Measurements from ENCODE around the gene PIP5K1C. TPM values are rescaled to one million over a fixed set of nuclear protein-coding genes. Genes with fewer than 3 reads are reported as not detected.

The PIP5K1C gene
- total RNA-seq, 1 donor from 2014 or later, result 42.0 TPM

DNA sequence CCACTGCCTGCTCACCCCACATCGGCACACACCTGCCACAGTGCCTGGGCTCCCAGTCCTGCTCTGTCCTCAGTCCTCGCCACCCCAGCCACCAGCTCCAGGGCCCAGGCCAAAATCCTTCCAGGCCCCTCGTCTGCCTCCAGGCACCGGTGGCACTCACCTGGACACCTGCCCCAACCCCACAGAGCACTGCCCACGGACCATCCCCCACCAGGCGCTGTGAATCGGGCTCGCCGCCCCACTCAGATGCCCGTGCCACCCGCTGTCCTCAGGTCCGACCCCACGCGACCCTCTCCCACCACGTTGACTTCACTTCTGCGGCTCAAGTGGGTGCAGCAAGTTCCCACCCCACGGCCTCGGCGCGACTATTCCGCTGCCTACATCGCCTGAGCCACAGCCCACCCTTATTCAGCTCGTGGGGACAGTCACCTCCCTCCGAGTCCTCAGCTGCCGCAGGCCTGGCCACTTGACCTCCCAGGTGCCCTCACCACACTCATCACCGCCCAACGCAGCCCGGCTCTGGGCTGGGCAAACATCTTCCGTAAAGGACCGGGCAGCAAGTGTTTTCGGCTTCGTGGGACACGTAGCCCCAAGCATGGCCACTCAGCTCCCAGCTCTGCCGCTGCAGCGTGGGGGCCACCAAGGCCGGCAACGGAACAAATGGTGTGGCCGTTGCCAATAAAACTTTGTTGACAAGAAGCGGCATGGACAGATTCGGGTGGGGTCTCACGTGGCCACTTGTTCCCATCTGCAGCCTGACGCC, 5.7 kb downstream of the PIP5K1C start:
- TF ChIP-seq CTCF (IDR thresholded peaks at IDR 0.05; ENCODE audit: insufficient read depth, low read depth, low read length) (no peak), EZH2 (IDR thresholded peaks at IDR 0.05; ENCODE audit: insufficient read depth, low read length) (no peak)
- no peaks in the 10 kb centered on the region for H3K36me3 ChIP-seq (ENCODE audit: insufficient read depth, low read length)
- H3K27ac ChIP-seq (ENCODE audit: low read depth, low read length), result no peak overlapping the region
- FAIRE-seq (no peak), DNase-seq (ENCODE audit: low read depth) (no peak)
- peaks cover 9% of the 10 kb centered on the region for H3K36me3 Mint-ChIP-seq (ENCODE audit: low read depth, unreplicated experiment)
- no peak overlapping the region for H3K4me2 ChIP-seq (ENCODE audit: low read length)
- H3K27me3 ChIP-seq (ENCODE audit: insufficient read depth, low read length), result no peaks in the 10 kb centered on the region
- no peak overlapping the region for H2AFZ ChIP-seq (ENCODE audit: low read depth, low read length)
- no peak overlapping the region for H3K4me3 ChIP-seq (ENCODE audit: insufficient read depth, low read depth, low read length)
- H3K4me1 ChIP-seq (ENCODE audit: insufficient read depth, low read length), result peaks cover 7% of the 10 kb centered on the region
- H3K9me3 Mint-ChIP-seq (ENCODE audit: unreplicated experiment), result no peaks in the 10 kb centered on the region
- H3K9me3 ChIP-seq (ENCODE audit: insufficient read depth, low read depth, low read length), result no peaks in the 10 kb centered on the region
- H3K9ac ChIP-seq (ENCODE audit: low read length), result no peak overlapping the region
- peaks cover 98% of the 10 kb centered on the region for H3K79me2 ChIP-seq (ENCODE audit: insufficient read depth, low read length)
- H3K27me3 Mint-ChIP-seq (ENCODE audit: low read depth, unreplicated experiment), result no peaks in the 10 kb centered on the region
- no peak overlapping the region for H3K4me3 Mint-ChIP-seq (ENCODE audit: unreplicated experiment)
- H3K27ac Mint-ChIP-seq (ENCODE audit: unreplicated experiment), result no peak overlapping the region
- H4K20me1 ChIP-seq (ENCODE audit: insufficient read depth, low read length), result peaks cover 88% of the 10 kb centered on the region
- no peaks in the 10 kb centered on the region for H3K4me1 Mint-ChIP-seq (ENCODE audit: low read depth, unreplicated experiment)

DNA sequence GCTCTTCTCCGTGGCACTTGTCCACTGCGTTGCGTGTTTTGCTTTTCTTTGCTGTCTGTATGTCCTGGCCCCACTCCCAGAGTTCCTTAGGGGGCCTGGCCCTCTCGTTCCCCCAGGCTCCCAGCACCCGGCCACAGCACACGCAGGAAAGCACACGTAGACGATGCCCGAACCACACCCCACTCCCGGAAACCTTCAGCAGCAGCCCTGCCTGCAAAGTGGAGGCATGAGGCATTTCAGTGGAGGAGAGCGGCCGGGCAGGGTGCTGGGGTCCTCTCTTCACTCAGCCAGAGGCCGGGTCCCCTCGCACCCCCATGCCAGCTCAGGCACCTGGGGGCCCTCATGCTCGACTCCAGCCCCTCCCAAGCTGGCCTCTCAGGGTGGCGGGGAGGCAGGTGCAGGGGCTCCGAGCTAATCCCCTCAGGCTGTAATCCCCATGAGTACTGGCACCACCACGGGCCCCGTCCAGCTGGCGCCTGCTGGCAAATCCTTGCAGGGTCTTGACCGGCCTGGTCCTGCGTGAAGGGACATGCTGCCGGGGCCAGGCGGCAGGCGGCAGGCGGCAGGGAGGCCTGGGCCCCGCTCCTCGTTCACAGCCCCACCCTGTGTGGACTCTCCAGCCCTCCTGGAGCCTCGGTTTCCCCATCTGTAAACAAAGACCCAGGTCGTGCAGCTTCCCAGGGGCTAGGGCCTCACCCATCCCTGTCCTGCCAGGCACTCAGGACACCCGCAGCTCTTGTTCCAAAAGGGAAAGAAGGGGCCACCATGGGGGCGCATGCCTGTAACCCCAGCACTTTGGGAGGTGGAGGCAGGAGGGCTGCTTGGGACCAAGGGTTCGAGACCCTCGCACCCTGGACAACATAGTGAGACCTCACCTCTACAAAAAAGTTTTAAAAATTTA, 7.0 kb downstream of the PIP5K1C start:
- no peak for FAIRE-seq
- H3K27ac Mint-ChIP-seq (ENCODE audit: unreplicated experiment), result no peak overlapping the region
- Histone ChIP-seq H3K27ac (ENCODE audit: low read depth, low read length) (no peak overlapping the region), H4K20me1 (ENCODE audit: insufficient read depth, low read length) (peaks cover 90% of the 10 kb centered on the region), H3K4me2 (ENCODE audit: low read length) (no peak overlapping the region), H3K9ac (ENCODE audit: low read length) (no peak overlapping the region), H3K9me3 (ENCODE audit: insufficient read depth, low read depth, low read length) (no peaks in the 10 kb centered on the region), H3K36me3 (ENCODE audit: insufficient read depth, low read length) (no peaks in the 10 kb centered on the region), H2AFZ (ENCODE audit: low read depth, low read length) (no peak overlapping the region), H3K4me1 (ENCODE audit: insufficient read depth, low read length) (peaks cover 3% of the 10 kb centered on the region), H3K4me3 (ENCODE audit: insufficient read depth, low read depth, low read length) (no peak overlapping the region), H3K27me3 (ENCODE audit: insufficient read depth, low read length) (no peaks in the 10 kb centered on the region), H3K79me2 (ENCODE audit: insufficient read depth, low read length) (peaks cover 97% of the 10 kb centered on the region)
- no peaks in the 10 kb centered on the region for H3K27me3 Mint-ChIP-seq (ENCODE audit: low read depth, unreplicated experiment)
- no peak for DNase-seq (ENCODE audit: low read depth)
- no peaks in the 10 kb centered on the region for H3K9me3 Mint-ChIP-seq (ENCODE audit: unreplicated experiment)
- H3K4me1 Mint-ChIP-seq (ENCODE audit: low read depth, unreplicated experiment), result no peaks in the 10 kb centered on the region
- TF ChIP-seq CTCF (IDR thresholded peaks at IDR 0.05; ENCODE audit: insufficient read depth, low read depth, low read length) (no peak), EZH2 (IDR thresholded peaks at IDR 0.05; ENCODE audit: insufficient read depth, low read length) (no peak)
- H3K36me3 Mint-ChIP-seq (ENCODE audit: low read depth, unreplicated experiment), result peaks cover 9% of the 10 kb centered on the region
- no peak overlapping the region for H3K4me3 Mint-ChIP-seq (ENCODE audit: unreplicated experiment)

All from astrocyte (in vitro differentiated cells and primary cell).